ENCODE measurements around the gene SVIP.

Gene SVIP, protein sequence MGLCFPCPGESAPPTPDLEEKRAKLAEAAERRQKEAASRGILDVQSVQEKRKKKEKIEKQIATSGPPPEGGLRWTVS
- 38.1 to 74.9 (median 45.9) reads per million in 3 donors for total RNA-seq

DNA sequence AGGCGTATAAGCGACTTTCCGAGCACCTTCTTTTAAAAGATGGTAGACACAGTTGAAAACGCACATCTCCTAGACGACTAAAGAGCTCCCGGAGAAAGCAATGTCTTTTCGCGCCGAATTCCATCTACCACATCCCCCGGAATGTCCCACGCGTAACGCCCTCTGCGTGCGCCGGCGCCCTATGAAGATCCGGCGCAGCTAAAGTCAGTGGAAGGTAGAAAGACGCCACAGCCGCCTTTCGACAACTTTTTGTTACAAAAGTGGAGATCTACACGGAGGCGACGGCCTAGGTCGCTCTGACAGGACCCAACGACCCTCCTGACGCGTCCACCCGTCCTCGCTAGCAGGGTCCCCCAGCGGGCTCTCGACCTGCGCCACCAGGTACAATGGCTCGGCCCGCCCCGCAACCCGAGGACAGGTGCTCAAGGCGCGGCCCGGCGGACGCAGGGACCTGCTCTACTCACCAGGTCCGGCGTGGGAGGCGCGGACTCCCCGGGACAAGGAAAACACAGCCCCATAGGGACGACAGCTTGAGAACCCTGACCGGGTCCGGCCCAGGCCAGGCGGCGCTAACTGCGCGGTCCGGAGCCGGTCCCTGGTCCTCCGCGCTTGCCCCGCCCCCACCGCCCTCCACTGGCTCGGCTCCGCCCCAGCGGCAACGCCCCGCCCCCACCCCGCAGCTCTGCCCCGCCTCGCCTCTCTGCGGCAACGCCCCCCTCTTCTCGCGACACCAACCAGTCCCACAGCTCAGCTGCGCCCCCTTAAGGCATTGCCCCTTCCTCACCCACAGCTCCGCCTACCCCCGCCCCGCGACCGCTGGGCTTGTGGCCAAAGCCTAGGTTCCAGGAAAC is at the start of gene SVIP:
SVIP (minus strand) TSS at position 571 of the 851 bp plus-strand sequence; CDS start at position 518, 53 bp downstream.
- H3K9me3 ChIP-seq (ENCODE audit: control insufficient read depth, low read length), result no peaks in the 10 kb centered on the region
- peaks cover 5% of the 10 kb centered on the region for H3K4me1 ChIP-seq (ENCODE audit: control insufficient read depth, insufficient read depth, low read length, poor library complexity, severe bottlenecking)
- H3K27ac ChIP-seq (ENCODE audit: insufficient read depth, low read length, poor library complexity, severe bottlenecking), result peak within 1 kb of the TSS; percentile 87
- peaks cover 17% of the 10 kb centered on the region for H3K36me3 ChIP-seq (ENCODE audit: control insufficient read depth, insufficient read depth, low read length)
- H3K27me3 ChIP-seq (replicated peaks; ENCODE audit: control insufficient read depth, insufficient read depth, low read length, poor library complexity, severe bottlenecking), result no peaks in the 10 kb centered on the region
- H3K4me3 ChIP-seq (ENCODE audit: insufficient read depth, low read depth, low read length, poor library complexity, severe bottlenecking), result peak within 1 kb of the TSS; percentile 98
- peak; percentile 84 to 90 (median 87) for DNase-seq

DNA sequence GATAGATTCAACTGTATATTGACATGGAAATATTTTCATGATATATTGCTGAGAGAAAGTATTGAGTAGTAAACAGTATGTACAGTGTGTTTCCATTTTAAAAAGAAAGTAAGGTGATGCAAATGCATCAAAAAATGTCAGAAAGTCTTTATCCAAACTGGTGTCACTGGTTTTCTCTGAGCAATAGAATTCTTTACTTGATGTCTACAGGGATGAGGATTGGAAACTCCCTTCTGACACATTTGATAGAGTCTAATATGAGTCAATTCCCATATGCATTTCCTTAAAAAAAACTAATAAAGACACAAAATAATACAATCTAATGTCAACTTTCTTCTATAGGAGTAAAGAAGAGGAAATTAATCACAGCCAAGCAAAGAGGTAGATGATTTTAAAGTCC is 49.0 kb upstream of the SVIP start:
- H3K4me1 ChIP-seq (ENCODE audit: control insufficient read depth, insufficient read depth, low read length, poor library complexity, severe bottlenecking), result no peaks in the 10 kb centered on the region
- no peak overlapping the region for H3K4me3 ChIP-seq (ENCODE audit: insufficient read depth, low read depth, low read length, poor library complexity, severe bottlenecking)
- no peaks in the 10 kb centered on the region for H3K27me3 ChIP-seq (replicated peaks; ENCODE audit: control insufficient read depth, insufficient read depth, low read length, poor library complexity, severe bottlenecking)
- H3K9me3 ChIP-seq (ENCODE audit: control insufficient read depth, low read length), result no peaks in the 10 kb centered on the region
- DNase-seq, result no peak
- H3K27ac ChIP-seq (ENCODE audit: insufficient read depth, low read length, poor library complexity, severe bottlenecking), result no peak overlapping the region
- H3K36me3 ChIP-seq (ENCODE audit: control insufficient read depth, insufficient read depth, low read length), result no peaks in the 10 kb centered on the region

DNA sequence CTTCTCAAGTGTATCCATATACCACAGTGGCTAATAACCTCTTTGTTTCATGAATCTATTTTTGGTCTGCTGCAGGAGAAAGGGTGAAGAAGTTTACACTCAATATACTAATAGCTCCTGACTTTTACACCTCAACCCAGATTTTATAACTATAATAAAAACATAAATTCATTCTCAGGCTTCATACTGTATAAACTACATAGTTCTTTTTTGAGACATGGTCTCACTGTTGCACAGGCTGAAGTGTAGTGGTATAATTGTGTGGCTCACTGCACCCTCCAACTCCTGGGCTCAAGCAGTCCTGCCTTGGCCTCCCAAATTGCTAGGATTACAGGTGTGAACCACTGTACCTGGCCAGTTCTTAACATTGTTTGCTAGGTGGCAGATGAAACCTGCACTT is 48.4 kb upstream of the SVIP start:
- DNase-seq, result no peak
- H3K36me3 ChIP-seq (ENCODE audit: control insufficient read depth, insufficient read depth, low read length), result no peaks in the 10 kb centered on the region
- no peaks in the 10 kb centered on the region for H3K27me3 ChIP-seq (replicated peaks; ENCODE audit: control insufficient read depth, insufficient read depth, low read length, poor library complexity, severe bottlenecking)

DNA sequence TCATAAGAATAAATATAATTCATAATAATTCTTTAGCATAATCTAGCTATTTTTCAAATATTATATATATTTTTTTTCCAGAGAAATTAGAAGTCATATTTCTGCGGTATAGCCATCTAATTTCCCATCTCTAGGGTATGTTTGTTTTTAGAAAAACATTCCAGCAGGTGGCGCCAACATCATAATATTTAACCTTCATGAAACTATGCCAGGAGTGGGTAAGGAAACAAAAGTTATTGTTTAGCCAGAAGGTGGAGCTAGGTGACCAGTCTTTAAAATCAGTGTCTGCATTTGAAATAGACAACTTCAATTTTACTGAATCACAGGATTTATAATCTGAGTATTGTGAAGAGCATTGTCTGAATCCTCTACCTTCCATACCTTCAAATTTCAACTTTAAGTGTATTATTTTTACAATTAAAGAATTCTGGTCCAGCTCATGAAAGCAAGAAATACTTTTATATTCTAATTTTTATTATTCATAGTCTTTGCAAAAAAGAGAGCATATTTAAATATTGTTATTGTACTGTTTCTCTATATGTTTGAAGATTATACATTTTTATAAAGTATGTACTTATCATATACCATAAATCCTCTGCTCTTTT is 46.4 kb upstream of the SVIP start:
- no peaks in the 10 kb centered on the region for H3K9me3 ChIP-seq (ENCODE audit: control insufficient read depth, low read length)
- peak in 2 of 3 donors; percentile 2 to 41 for DNase-seq
- no peak overlapping the region for H3K27ac ChIP-seq (ENCODE audit: insufficient read depth, low read length, poor library complexity, severe bottlenecking)
- H3K36me3 ChIP-seq (ENCODE audit: control insufficient read depth, insufficient read depth, low read length), result no peaks in the 10 kb centered on the region
- H3K27me3 ChIP-seq (replicated peaks; ENCODE audit: control insufficient read depth, insufficient read depth, low read length, poor library complexity, severe bottlenecking), result no peaks in the 10 kb centered on the region
- no peaks in the 10 kb centered on the region for H3K4me1 ChIP-seq (ENCODE audit: control insufficient read depth, insufficient read depth, low read length, poor library complexity, severe bottlenecking)
- H3K4me3 ChIP-seq (ENCODE audit: insufficient read depth, low read depth, low read length, poor library complexity, severe bottlenecking), result no peak overlapping the region

More for the DNA sequence above, 48.4 kb upstream of the SVIP start:
- Histone ChIP-seq H3K4me1 (ENCODE audit: control insufficient read depth, insufficient read depth, low read length, poor library complexity, severe bottlenecking) (no peaks in the 10 kb centered on the region), H3K27ac (ENCODE audit: insufficient read depth, low read length, poor library complexity, severe bottlenecking) (no peak overlapping the region), H3K4me3 (ENCODE audit: insufficient read depth, low read depth, low read length, poor library complexity, severe bottlenecking) (no peak overlapping the region), H3K9me3 (ENCODE audit: control insufficient read depth, low read length) (no peaks in the 10 kb centered on the region)

DNA sequence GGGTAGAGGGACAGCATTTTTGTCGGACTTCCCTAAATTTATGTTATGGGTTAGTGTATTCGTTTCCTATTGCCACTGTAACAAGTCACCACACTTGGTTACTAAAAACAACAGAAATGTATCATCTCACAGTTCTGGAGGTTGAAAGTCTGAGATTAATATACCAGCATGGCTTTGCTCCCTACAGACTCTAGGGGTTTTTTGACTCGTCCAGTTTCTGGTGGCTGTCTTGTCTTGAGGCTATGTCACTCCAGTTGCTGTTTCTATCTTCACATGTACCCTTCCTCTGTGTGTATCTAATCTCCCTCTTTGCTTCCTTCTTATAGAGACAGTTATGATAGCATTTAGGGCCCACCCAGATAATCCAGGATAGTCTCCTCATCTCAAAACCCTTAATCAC is 39.7 kb upstream of the SVIP start:
- Histone ChIP-seq H3K36me3 (ENCODE audit: control insufficient read depth, insufficient read depth, low read length) (no peaks in the 10 kb centered on the region), H3K4me1 (ENCODE audit: control insufficient read depth, insufficient read depth, low read length, poor library complexity, severe bottlenecking) (no peaks in the 10 kb centered on the region), H3K4me3 (ENCODE audit: insufficient read depth, low read depth, low read length, poor library complexity, severe bottlenecking) (no peak overlapping the region), H3K27me3 (replicated peaks; ENCODE audit: control insufficient read depth, insufficient read depth, low read length, poor library complexity, severe bottlenecking) (no peaks in the 10 kb centered on the region), H3K9me3 (ENCODE audit: control insufficient read depth, low read length) (no peaks in the 10 kb centered on the region), H3K27ac (ENCODE audit: insufficient read depth, low read length, poor library complexity, severe bottlenecking) (no peak overlapping the region)
- no peak for DNase-seq

DNA sequence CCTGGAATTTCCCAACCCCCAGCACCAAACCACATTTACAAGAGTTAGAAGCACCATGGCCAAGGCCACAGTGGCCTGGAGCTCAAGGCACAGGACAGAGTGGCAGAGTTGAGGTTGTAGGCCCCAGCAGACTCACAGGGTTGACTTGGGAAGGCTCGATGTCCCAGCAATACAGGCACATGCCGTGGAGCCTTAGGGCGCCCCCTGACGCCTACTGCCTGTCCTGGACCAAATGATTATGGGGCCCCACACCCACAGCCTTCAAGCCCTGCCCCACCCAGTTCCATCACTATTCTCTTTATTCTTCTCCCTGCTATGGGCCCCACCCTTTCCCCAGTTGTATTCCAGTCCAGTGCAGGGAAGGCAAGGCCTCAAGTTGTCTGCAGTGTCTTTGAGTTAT is 30.6 kb upstream of the SVIP start, which contains the start of gene CCDC179:
CCDC179 (minus strand) TSS at position 234 of the 400 bp plus-strand sequence; CDS start at position 181, 53 bp downstream.
- no peaks in the 10 kb centered on the region for H3K27me3 ChIP-seq (replicated peaks; ENCODE audit: control insufficient read depth, insufficient read depth, low read length, poor library complexity, severe bottlenecking)
- DNase-seq, result no peak
- no peak within 1 kb of the TSS for H3K4me3 ChIP-seq (ENCODE audit: insufficient read depth, low read depth, low read length, poor library complexity, severe bottlenecking)
- H3K27ac ChIP-seq (ENCODE audit: insufficient read depth, low read length, poor library complexity, severe bottlenecking), result no peak within 1 kb of the TSS
- no peaks in the 10 kb centered on the region for H3K9me3 ChIP-seq (ENCODE audit: control insufficient read depth, low read length)
- no peaks in the 10 kb centered on the region for H3K4me1 ChIP-seq (ENCODE audit: control insufficient read depth, insufficient read depth, low read length, poor library complexity, severe bottlenecking)
- no peaks in the 10 kb centered on the region for H3K36me3 ChIP-seq (ENCODE audit: control insufficient read depth, insufficient read depth, low read length)

DNA sequence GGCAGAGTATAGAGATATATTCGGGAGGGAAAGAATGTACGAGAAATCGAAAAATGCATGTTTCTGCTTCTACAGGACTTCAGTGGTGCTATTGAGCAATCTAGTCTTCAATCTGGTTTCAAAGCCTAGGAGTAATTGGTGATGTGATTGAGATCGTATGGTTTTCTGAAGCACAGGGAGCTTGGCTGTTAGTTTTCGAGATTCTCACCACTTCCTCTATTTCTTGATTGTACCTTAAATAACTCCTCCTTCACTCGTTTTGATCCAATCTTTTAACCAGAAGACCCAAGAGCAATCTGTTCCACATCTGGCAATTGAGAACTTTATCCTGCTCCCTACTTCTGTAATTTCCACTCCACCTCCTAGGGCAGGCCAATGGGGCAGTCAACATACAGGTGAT is 30.2 kb upstream of the SVIP start:
- DNase-seq, result no peak
- Histone ChIP-seq H3K9me3 (ENCODE audit: control insufficient read depth, low read length) (no peaks in the 10 kb centered on the region), H3K4me1 (ENCODE audit: control insufficient read depth, insufficient read depth, low read length, poor library complexity, severe bottlenecking) (no peaks in the 10 kb centered on the region), H3K36me3 (ENCODE audit: control insufficient read depth, insufficient read depth, low read length) (no peaks in the 10 kb centered on the region), H3K27ac (ENCODE audit: insufficient read depth, low read length, poor library complexity, severe bottlenecking) (no peak overlapping the region), H3K4me3 (ENCODE audit: insufficient read depth, low read depth, low read length, poor library complexity, severe bottlenecking) (no peak overlapping the region), H3K27me3 (replicated peaks; ENCODE audit: control insufficient read depth, insufficient read depth, low read length, poor library complexity, severe bottlenecking) (no peaks in the 10 kb centered on the region)

DNA sequence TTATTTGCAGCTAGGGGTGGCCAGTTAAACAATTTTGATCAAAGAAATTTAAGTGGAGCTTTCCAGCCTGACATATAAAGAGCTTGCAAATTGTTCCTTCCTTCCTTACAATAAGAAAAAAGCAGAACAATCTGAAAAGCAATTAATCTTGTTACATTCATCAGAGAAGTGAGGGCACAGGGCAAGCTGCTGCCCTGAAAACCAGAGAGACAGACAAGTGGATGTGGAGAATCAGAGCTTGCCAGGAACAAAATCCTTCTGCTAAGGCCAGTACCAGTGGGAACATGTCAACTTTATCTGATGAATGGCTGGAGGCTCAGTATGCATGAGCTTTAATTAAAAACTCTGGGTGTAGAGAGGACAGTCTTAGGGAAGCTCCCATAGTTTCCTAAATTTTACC is 21.9 kb upstream of the SVIP start:
- no peaks in the 10 kb centered on the region for H3K9me3 ChIP-seq (ENCODE audit: control insufficient read depth, low read length)
- H3K4me3 ChIP-seq (ENCODE audit: insufficient read depth, low read depth, low read length, poor library complexity, severe bottlenecking), result no peak overlapping the region
- no peaks in the 10 kb centered on the region for H3K27me3 ChIP-seq (replicated peaks; ENCODE audit: control insufficient read depth, insufficient read depth, low read length, poor library complexity, severe bottlenecking)
- no peaks in the 10 kb centered on the region for H3K4me1 ChIP-seq (ENCODE audit: control insufficient read depth, insufficient read depth, low read length, poor library complexity, severe bottlenecking)
- H3K36me3 ChIP-seq (ENCODE audit: control insufficient read depth, insufficient read depth, low read length), result no peaks in the 10 kb centered on the region
- H3K27ac ChIP-seq (ENCODE audit: insufficient read depth, low read length, poor library complexity, severe bottlenecking), result no peak overlapping the region
- DNase-seq, result no peak

DNA sequence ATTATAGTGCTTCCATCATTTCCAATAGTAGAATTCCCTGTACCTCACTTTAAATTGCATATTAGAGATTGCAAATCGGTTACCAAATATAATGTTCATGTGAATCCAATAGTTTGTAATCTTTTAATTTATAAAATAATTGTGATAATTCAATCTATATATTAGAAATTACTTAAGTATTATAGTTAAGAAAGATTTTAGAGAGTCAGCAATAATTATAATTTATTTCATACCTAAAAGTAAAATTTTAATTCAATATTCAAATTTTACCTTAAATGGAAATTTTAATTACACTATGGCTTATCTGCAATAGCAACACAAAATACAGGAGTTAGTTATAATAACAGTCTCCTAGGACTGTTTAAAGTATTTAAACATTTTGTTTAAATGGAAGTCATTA is 17.1 kb upstream of the SVIP start:
- no peak for DNase-seq
- Histone ChIP-seq H3K4me1 (ENCODE audit: control insufficient read depth, insufficient read depth, low read length, poor library complexity, severe bottlenecking) (no peaks in the 10 kb centered on the region), H3K27ac (ENCODE audit: insufficient read depth, low read length, poor library complexity, severe bottlenecking) (no peak overlapping the region), H3K27me3 (replicated peaks; ENCODE audit: control insufficient read depth, insufficient read depth, low read length, poor library complexity, severe bottlenecking) (no peaks in the 10 kb centered on the region), H3K36me3 (ENCODE audit: control insufficient read depth, insufficient read depth, low read length) (no peaks in the 10 kb centered on the region), H3K9me3 (ENCODE audit: control insufficient read depth, low read length) (no peaks in the 10 kb centered on the region), H3K4me3 (ENCODE audit: insufficient read depth, low read depth, low read length, poor library complexity, severe bottlenecking) (no peak overlapping the region)
